Cardiac muscle cell (in vitro differentiated cells and primary cell): ENCODE results near the gene DGKB. TPM values are rescaled to one million over a fixed set of nuclear protein-coding genes. Genes with fewer than 3 reads are reported as not detected.
A peak's percentile ranks its signal among the peaks of the same experiment; 100 is the strongest.

Source experiments
- DNase-seq, 2 donors: peaks; one replicate each; pipeline versions ENCODE4 v3.0.0 to v3.0.0-alpha.2; 2010 to 2017; ENCODE audit warnings: low read depth in 1 of 2, low spot score in 1 of 2
- H3K27ac ChIP-seq: fragments of 200-600 bp; sonication (generic); 2 replicates; pipeline ENCODE4 v1.5.1; 2016
- H3K27me3 ChIP-seq: fragments of 200-600 bp; sonication (generic); 2 replicates; pipeline ENCODE4 v1.6.0; 2016; ENCODE audit warnings: control low read depth
- H3K36me3 ChIP-seq: fragments of 200-600 bp; sonication (generic); 2 replicates; pipeline ENCODE4 v1.5.1; 2016; ENCODE audit warnings: control low read depth
- H3K4me1 ChIP-seq: fragments of 200-600 bp; sonication (generic); 2 replicates; pipeline ENCODE4 v1.8.1; 2017; ENCODE audit warnings: low read depth, mild to moderate bottlenecking, mixed run types
- H3K4me3 ChIP-seq: fragments of 200-600 bp; sonication (generic); 2 replicates; pipeline ENCODE4 v1.5.1; 2016; ENCODE audit warnings: mild to moderate bottlenecking
- H3K9me3 ChIP-seq: fragments of 200-600 bp; sonication (generic); 2 replicates; pipeline ENCODE4 v1.5.1; 2017; ENCODE audit warnings: low read depth, mild to moderate bottlenecking, control low read depth
- polyA plus RNA-seq: library from polyadenylated mRNA; unstranded; fragments of >200 nt; fragmentation: Nextera tagmentation; extraction: Ambion mirVana; gene quantifications from 2 replicates; pipeline ENCODE4 v1.2.1, GENCODE V29; 2016
- total RNA-seq: library from RNA; depleted of rRNA; stranded (reverse); fragments of >200 nt; gene quantifications from 2 replicates; pipeline ENCODE4 v1.2.3, GENCODE V29; 2016
- TF ChIP-seq, protein P1 (sequence below): IDR thresholded peaks from 2 replicates; pipeline ENCODE4 v1.5.1; 2012; ENCODE audit warnings: low read depth, mild to moderate bottlenecking, low read length

The DGKB gene
- total and polyA plus RNA-seq, 2 experiments from 2014 or later = 0.07 to 0.86 TPM

DNA sequence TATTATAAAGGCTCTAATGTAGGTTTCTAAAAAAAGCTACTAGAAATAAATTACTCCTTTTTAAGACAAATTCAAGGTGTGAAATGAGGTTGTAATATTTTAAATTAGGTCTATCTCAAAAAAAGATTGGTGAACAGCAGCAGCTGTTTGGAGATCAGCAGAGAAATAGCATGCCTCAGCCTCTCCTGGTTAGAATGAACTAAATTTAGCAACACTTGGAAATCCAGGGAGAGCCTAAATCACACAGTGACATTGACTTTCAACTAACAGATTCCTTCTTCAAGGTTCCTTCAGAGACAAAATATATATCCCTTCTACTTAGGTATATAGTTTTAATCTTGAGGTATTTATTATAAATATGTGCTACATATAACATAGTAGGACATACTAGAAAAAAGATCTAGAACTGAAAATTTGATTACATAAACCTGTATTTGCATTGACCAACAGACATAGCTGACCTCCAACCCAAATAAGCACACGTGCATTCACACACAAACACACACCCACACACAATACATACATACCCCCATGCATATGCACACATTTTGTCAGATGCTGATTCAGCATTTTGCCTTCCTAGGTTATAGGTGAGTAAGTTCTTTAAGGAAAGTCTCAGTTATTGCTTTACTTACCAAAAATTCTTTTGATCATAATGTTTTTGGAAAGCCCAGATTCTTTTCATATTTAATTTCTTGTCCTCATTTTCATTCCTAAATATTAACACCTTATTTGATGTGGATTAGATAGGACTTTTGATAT, 47.3 kb downstream of the DGKB start:
- DNase-seq = peak in 1 of 2 donors; percentile 63
- TF ChIP-seq, protein P1, sequence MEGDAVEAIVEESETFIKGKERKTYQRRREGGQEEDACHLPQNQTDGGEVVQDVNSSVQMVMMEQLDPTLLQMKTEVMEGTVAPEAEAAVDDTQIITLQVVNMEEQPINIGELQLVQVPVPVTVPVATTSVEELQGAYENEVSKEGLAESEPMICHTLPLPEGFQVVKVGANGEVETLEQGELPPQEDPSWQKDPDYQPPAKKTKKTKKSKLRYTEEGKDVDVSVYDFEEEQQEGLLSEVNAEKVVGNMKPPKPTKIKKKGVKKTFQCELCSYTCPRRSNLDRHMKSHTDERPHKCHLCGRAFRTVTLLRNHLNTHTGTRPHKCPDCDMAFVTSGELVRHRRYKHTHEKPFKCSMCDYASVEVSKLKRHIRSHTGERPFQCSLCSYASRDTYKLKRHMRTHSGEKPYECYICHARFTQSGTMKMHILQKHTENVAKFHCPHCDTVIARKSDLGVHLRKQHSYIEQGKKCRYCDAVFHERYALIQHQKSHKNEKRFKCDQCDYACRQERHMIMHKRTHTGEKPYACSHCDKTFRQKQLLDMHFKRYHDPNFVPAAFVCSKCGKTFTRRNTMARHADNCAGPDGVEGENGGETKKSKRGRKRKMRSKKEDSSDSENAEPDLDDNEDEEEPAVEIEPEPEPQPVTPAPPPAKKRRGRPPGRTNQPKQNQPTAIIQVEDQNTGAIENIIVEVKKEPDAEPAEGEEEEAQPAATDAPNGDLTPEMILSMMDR = no peak
- Histone ChIP-seq H3K36me3 (no peaks in the 10 kb centered on the region), H3K27me3 (no peaks in the 10 kb centered on the region), H3K4me1 (peaks cover 22% of the 10 kb centered on the region), H3K4me3 (no peak overlapping the region), H3K9me3 (no peaks in the 10 kb centered on the region), H3K27ac (peak overlapping the region; percentile 44)

DNA sequence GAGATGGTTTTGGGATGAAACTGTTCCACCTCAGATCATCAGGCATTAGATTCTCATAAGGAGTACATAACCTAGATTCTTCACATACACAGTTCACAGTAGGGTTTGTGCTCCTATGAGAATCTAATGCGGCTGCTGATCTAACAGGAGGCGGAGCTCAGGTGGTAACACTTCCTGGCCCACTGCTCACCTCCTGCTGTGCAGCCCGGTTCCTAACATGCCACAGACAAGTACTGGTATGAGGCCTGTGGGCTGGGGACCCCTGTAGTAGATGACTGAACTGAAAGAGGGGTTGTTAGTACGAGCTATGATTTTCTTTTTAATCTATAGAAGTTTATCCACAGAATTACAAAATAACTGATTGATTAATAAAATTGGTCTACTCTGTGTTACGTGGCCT, 48.1 kb downstream of the DGKB start:
- Histone ChIP-seq H3K27ac (peak overlapping the region; percentile 44), H3K27me3 (no peaks in the 10 kb centered on the region), H3K9me3 (no peaks in the 10 kb centered on the region), H3K36me3 (no peaks in the 10 kb centered on the region), H3K4me3 (no peak overlapping the region), H3K4me1 (peaks cover 22% of the 10 kb centered on the region)
- no peak for DNase-seq
- TF ChIP-seq, protein P1 = no peak

DNA sequence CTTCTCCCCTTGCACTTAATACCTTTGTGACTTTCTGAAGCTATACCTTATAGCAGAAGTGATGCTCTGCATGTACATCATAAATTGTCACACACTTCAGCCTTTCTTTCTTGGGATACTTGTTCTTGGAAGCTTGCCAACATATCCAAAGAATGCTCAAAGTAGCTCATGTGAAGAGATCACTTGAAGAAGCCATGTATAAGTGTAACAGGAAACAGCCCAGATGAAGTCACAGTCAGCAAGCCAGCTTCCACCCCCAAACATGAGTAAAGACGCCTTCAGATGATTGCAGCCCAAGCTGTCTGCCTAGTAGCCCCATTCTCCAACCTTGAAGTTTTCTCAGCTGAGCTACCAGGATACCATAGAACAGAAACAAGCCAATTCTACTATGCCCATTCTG, 50.9 kb downstream of the DGKB start:
- Histone ChIP-seq H3K4me3 (no peak overlapping the region), H3K27ac (no peak overlapping the region), H3K4me1 (peaks cover 14% of the 10 kb centered on the region), H3K9me3 (no peaks in the 10 kb centered on the region), H3K27me3 (no peaks in the 10 kb centered on the region), H3K36me3 (no peaks in the 10 kb centered on the region)
- TF ChIP-seq, protein P1 = no peak
- DNase-seq = peak in 1 of 2 donors; percentile 68

DNA sequence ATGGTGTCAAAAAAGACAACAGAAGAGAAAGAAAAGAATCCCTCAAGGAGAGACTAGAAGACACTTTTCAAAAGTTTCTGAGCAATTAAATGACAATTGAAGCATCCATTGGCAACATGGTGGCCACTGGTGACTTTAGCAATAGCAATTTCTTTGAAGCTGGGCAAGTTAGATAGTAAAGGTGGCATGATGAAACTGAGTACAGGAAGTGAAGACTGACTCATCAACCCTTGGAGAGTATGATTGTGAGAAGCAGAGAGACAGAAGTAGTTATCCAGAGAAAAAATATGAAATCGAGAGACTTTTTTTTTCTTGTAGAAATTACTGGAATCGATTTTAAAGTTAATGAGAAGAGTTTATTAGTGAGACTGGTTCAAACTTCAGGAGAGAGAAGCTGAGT, 52.5 kb downstream of the DGKB start:
- Histone ChIP-seq H3K9me3 (no peaks in the 10 kb centered on the region), H3K27ac (no peak overlapping the region), H3K36me3 (no peaks in the 10 kb centered on the region), H3K27me3 (no peaks in the 10 kb centered on the region), H3K4me1 (peaks cover 5% of the 10 kb centered on the region), H3K4me3 (no peak overlapping the region)
- DNase-seq = peak in 1 of 2 donors; percentile 14
- TF ChIP-seq, protein P1 = no peak

DNA sequence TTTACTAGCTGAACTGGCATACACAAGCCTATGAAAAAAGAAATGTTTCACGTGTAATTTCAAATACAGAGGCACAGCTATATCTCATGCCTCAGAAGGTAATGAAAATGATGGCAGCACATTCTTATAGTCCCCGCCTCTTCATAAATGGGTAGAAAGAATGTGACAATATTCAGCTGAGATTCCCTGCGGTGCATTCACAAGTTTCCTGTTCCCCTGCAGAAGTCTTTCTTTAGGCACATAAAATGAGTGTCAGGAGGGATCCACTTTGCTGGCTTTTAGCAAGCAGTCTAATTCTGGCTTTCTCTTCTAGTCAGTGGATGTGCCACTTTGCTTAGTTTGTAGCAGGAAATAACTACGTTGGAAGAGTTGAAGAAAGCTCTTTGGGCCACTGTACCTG, 56.1 kb downstream of the DGKB start:
- H3K9me3 ChIP-seq = no peaks in the 10 kb centered on the region
- DNase-seq = no peak
- no peaks in the 10 kb centered on the region for H3K4me1 ChIP-seq
- no peak overlapping the region for H3K27ac ChIP-seq
- no peaks in the 10 kb centered on the region for H3K27me3 ChIP-seq
- no peaks in the 10 kb centered on the region for H3K36me3 ChIP-seq
- TF ChIP-seq, protein P1 = no peak
- no peak overlapping the region for H3K4me3 ChIP-seq
